ENCODE results near the gene GCG. TPM values are rescaled to one million over a fixed set of nuclear protein-coding genes. Genes with fewer than 3 reads are reported as not detected.

The GCG gene
- total and polyA plus RNA-seq, 2 experiments from 2014 or later, result not detected

- peak in 1 of 2 donors; percentile 83 for DNase-seq (ENCODE audit: low read depth in 1 of 2, low spot score in 1 of 2)
- Histone ChIP-seq H3K9me3 (ENCODE audit: low read depth) (no peaks in the 10 kb centered on the region), H3K36me3 (no peaks in the 10 kb centered on the region), H3K4me1 (ENCODE audit: low read depth) (no peaks in the 10 kb centered on the region), H3K4me3 (no peak overlapping the region), H3K27me3 (no peaks in the 10 kb centered on the region), H3K27ac (no peak overlapping the region)
- no peak for TF ChIP-seq CTCF (IDR thresholded peaks at IDR 0.05; ENCODE audit: low read depth, low read length)
Observed at GRCh38 chr2:162106146-162106551, 45.9 kb downstream of the GCG start.

- peak in 1 of 2 donors; percentile 52 for DNase-seq (ENCODE audit: low read depth in 1 of 2, low spot score in 1 of 2)
- Histone ChIP-seq H3K4me3 (no peak overlapping the region), H3K9me3 (ENCODE audit: low read depth) (no peaks in the 10 kb centered on the region), H3K27ac (no peak overlapping the region), H3K27me3 (no peaks in the 10 kb centered on the region), H3K36me3 (no peaks in the 10 kb centered on the region), H3K4me1 (ENCODE audit: low read depth) (no peaks in the 10 kb centered on the region)
- no peak for TF ChIP-seq CTCF (IDR thresholded peaks at IDR 0.05; ENCODE audit: low read depth, low read length)
Observed at GRCh38 chr2:162103443-162104009, 48.5 kb downstream of the GCG start.

GRCh38 chr2:162100579-162100978, 51.5 kb downstream of the GCG start:
- no peak for TF ChIP-seq CTCF (IDR thresholded peaks at IDR 0.05; ENCODE audit: low read depth, low read length)
- Histone ChIP-seq H3K27ac (no peak overlapping the region), H3K9me3 (ENCODE audit: low read depth) (no peaks in the 10 kb centered on the region), H3K4me1 (ENCODE audit: low read depth) (no peaks in the 10 kb centered on the region), H3K4me3 (no peak overlapping the region), H3K27me3 (no peaks in the 10 kb centered on the region), H3K36me3 (no peaks in the 10 kb centered on the region)
- no peak for DNase-seq (ENCODE audit: low read depth in 1 of 2, low spot score in 1 of 2)

GRCh38 chr2:162099836-162100235, 52.2 kb downstream of the GCG start:
- DNase-seq (ENCODE audit: low read depth in 1 of 2, low spot score in 1 of 2), result no peak
- H3K36me3 ChIP-seq, result no peaks in the 10 kb centered on the region
- no peaks in the 10 kb centered on the region for H3K4me1 ChIP-seq (ENCODE audit: low read depth)
- no peaks in the 10 kb centered on the region for H3K27me3 ChIP-seq
- H3K27ac ChIP-seq, result no peak overlapping the region
- no peak for TF ChIP-seq CTCF (IDR thresholded peaks at IDR 0.05; ENCODE audit: low read depth, low read length)
- no peak overlapping the region for H3K4me3 ChIP-seq
- no peaks in the 10 kb centered on the region for H3K9me3 ChIP-seq (ENCODE audit: low read depth)

Other genes with a start within 250 kb of the GCG start
- not detected in 2 replicates for gene DPP4, start 78.0 kb downstream of the GCG start, total RNA-seq
- gene DPP4, start 78.0 kb downstream of the GCG start, polyA plus RNA-seq, result 0.09 TPM in 1 of 2 replicates, not detected in the other
- not detected in 2 replicates for gene FAP, start 91.2 kb upstream of the GCG start, total RNA-seq
- gene FAP, start 91.2 kb upstream of the GCG start, polyA plus RNA-seq, result not detected in 2 replicates
- gene IFIH1, start 166.4 kb upstream of the GCG start, total RNA-seq, result 0.06 and 0.07 TPM in 2 replicates
- gene IFIH1, start 166.4 kb upstream of the GCG start, polyA plus RNA-seq, result 0.88 TPM in 1 of 2 replicates, not detected in the other
- 57.7 and 78.1 TPM in 2 replicates for gene GCA, start 191.9 kb upstream of the GCG start, total RNA-seq
- 41.9 and 79.8 TPM in 2 replicates for gene GCA, start 191.9 kb upstream of the GCG start, polyA plus RNA-seq

Measured in cardiac muscle cell (in vitro differentiated cells and primary cell).